H9 (cell line): ENCODE data around the gene EFHD2. TPM values are rescaled to one million over a fixed set of nuclear protein-coding genes. Genes with fewer than 3 reads are reported as not detected.

Source experiments
- DNase-seq: peaks from one replicate; pipeline ENCODE4 v3.0.0-alpha.2; 2017
- H2AFZ ChIP-seq: one replicate; pipeline ENCODE4 v1.6.1; 2013; ENCODE audit warnings: mild to moderate bottlenecking, low read length, control low read depth, moderate library complexity
- H2AK5ac ChIP-seq: 2 replicates; pipeline ENCODE4 v1.6.1; 2013; ENCODE audit warnings: low read length, control low read depth, mixed read lengths; ENCODE audit not compliant: insufficient read length
- H2BK120ac ChIP-seq: one replicate; pipeline ENCODE4 v1.6.1; 2013; ENCODE audit warnings: low read depth, mild to moderate bottlenecking, low read length, control low read depth, inconsistent platforms; ENCODE audit not compliant: poor library complexity, severe bottlenecking
- H2BK12ac ChIP-seq: 2 replicates; pipeline ENCODE4 v1.6.1; 2013; ENCODE audit warnings: low read length, control low read depth, mixed read lengths, low read depth; ENCODE audit not compliant: insufficient read length
- H2BK15ac ChIP-seq: 2 replicates; pipeline ENCODE4 v1.6.1; 2013; ENCODE audit warnings: low read depth, low read length, control low read depth
- H2BK20ac ChIP-seq: one replicate; pipeline ENCODE4 v1.6.1; 2013; ENCODE audit warnings: low read depth, mild to moderate bottlenecking, low read length, control low read depth, inconsistent platforms; ENCODE audit not compliant: poor library complexity, severe bottlenecking
- H2BK5ac ChIP-seq: 2 replicates; pipeline ENCODE4 v1.6.1; 2013; ENCODE audit warnings: low read length, control low read depth, mixed read lengths; ENCODE audit not compliant: insufficient read length
- H3K14ac ChIP-seq: 2 replicates; pipeline ENCODE4 v1.6.1; 2013; ENCODE audit warnings: low read length, control low read depth; ENCODE audit not compliant: insufficient read depth
- H3K18ac ChIP-seq: 2 replicates; pipeline ENCODE4 v1.6.1; 2013; ENCODE audit warnings: low read depth, mild to moderate bottlenecking, mixed read lengths, low read length, control low read depth; ENCODE audit not compliant: insufficient read length
- H3K23ac ChIP-seq: 2 replicates; pipeline ENCODE4 v1.6.1; 2013; ENCODE audit warnings: low read length, control low read depth, mixed read lengths, low read depth; ENCODE audit not compliant: insufficient read length
- H3K23me2 ChIP-seq: 2 replicates; pipeline ENCODE4 v1.6.1; 2013; ENCODE audit warnings: low read depth, mild to moderate bottlenecking, mixed read lengths, low read length, control low read depth; ENCODE audit not compliant: insufficient read length, poor library complexity, severe bottlenecking
- H3K27ac ChIP-seq: 2 replicates; pipeline ENCODE4 v1.5.1; 2013; ENCODE audit warnings: low read length, control low read depth, mixed read lengths, low read depth; ENCODE audit not compliant: insufficient read length
- H3K27me3 ChIP-seq: 2 replicates; pipeline ENCODE4 v1.6.1; 2013; ENCODE audit warnings: low read length, control low read depth, inconsistent platforms; ENCODE audit not compliant: insufficient read depth
- H3K4ac ChIP-seq: 2 replicates; pipeline ENCODE4 v1.6.1; 2013; ENCODE audit warnings: low read depth, mild to moderate bottlenecking, control low read depth, inconsistent platforms, low read length, moderate library complexity
- H3K4me1 ChIP-seq: 2 replicates; pipeline ENCODE4 v1.6.1; 2013; ENCODE audit warnings: low read length, control low read depth, inconsistent platforms; ENCODE audit not compliant: insufficient read depth
- H3K4me2 ChIP-seq: 2 replicates; pipeline ENCODE4 v1.6.1; 2013; ENCODE audit warnings: low read length, control low read depth, mixed read lengths; ENCODE audit not compliant: insufficient read length, insufficient read depth
- H3K56ac ChIP-seq: 2 replicates; pipeline ENCODE4 v1.6.1; 2013; ENCODE audit warnings: low read depth, mild to moderate bottlenecking, mixed read lengths, low read length, control low read depth; ENCODE audit not compliant: insufficient read length
- H3K79me1 ChIP-seq: 2 replicates; pipeline ENCODE4 v1.6.1; 2013; ENCODE audit warnings: low read depth, mild to moderate bottlenecking, moderate library complexity, low read length, control low read depth, inconsistent platforms; ENCODE audit not compliant: insufficient read depth, poor library complexity, severe bottlenecking
- H3K79me2 ChIP-seq: 2 replicates; pipeline ENCODE4 v1.6.1; 2013; ENCODE audit warnings: low read length, control low read depth, inconsistent platforms; ENCODE audit not compliant: insufficient read depth
- H3K9ac ChIP-seq: 2 replicates; pipeline ENCODE4 v1.6.1; 2013; ENCODE audit warnings: low read length, control low read depth, mixed read lengths; ENCODE audit not compliant: insufficient read length; ENCODE audit errors: extremely low read depth
- H3K9me3 ChIP-seq: one replicate; pipeline ENCODE4 v1.6.1; 2013; ENCODE audit warnings: low read depth, low read length, inconsistent platforms; ENCODE audit not compliant: control insufficient read depth
- H3T11ph ChIP-seq: one replicate; pipeline ENCODE4 v1.6.1; 2013; ENCODE audit warnings: mild to moderate bottlenecking, low read length, control low read depth, inconsistent platforms
- H4K20me1 ChIP-seq: one replicate; pipeline ENCODE4 v1.6.1; 2013; ENCODE audit not compliant: control insufficient read depth, insufficient read length, insufficient read depth
- H4K5ac ChIP-seq: 2 replicates; pipeline ENCODE4 v1.6.1; 2013; ENCODE audit warnings: low read depth, mild to moderate bottlenecking, mixed read lengths, low read length, control low read depth; ENCODE audit not compliant: insufficient read length
- H4K8ac ChIP-seq: replicated peaks from 2 replicates; pipeline ENCODE4 v1.6.1; 2013; ENCODE audit warnings: low read length, control low read depth, mixed read lengths, low read depth; ENCODE audit not compliant: insufficient read length
- H4K91ac ChIP-seq: 2 replicates; pipeline ENCODE4 v1.6.1; 2013; ENCODE audit warnings: low read depth, mild to moderate bottlenecking, moderate library complexity, mixed read lengths, low read length, control low read depth; ENCODE audit not compliant: insufficient read length
- H3K27ac Mint-ChIP-seq, 3 experiments: 2 replicates in 2 of 3; 3 replicates in 1 of 3; pipeline ENCODE4 v1.8.0; 2020 to 2021; ENCODE audit warnings: mixed read lengths in 3 of 3, mild to moderate bottlenecking in 1 of 3, moderate library complexity in 1 of 3
- H3K27me3 Mint-ChIP-seq: 2 replicates; pipeline ENCODE4 v1.8.0; 2021; ENCODE audit warnings: low read depth, mild to moderate bottlenecking, moderate library complexity, mixed read lengths
- H3K36me3 Mint-ChIP-seq, 3 experiments: 2 replicates in 2 of 3; 3 replicates in 1 of 3; pipeline ENCODE4 v1.8.0; 2020 to 2021; ENCODE audit warnings: low read depth in 3 of 3, mixed read lengths in 3 of 3; ENCODE audit not compliant: insufficient read depth in 1 of 3
- H3K4me1 Mint-ChIP-seq, 2 experiments: 2 replicates each; pipeline ENCODE4 v1.8.0; 2020; ENCODE audit warnings: mixed read lengths in 2 of 2
- H3K4me3 Mint-ChIP-seq, 2 experiments: 2 replicates in 1 of 2; 3 replicates in 1 of 2; pipeline ENCODE4 v1.8.0; 2020 to 2021; ENCODE audit warnings: mild to moderate bottlenecking in 2 of 2, mixed read lengths in 2 of 2, moderate library complexity in 1 of 2
- H3K9me3 Mint-ChIP-seq, 2 experiments: 2 replicates in 1 of 2; 3 replicates in 1 of 2; pipeline ENCODE4 v1.8.0; 2020; ENCODE audit warnings: mild to moderate bottlenecking in 2 of 2, mixed read lengths in 2 of 2, moderate library complexity in 1 of 2
- CTCF ChIP-seq: fragments of 200-600 bp; sonication (generic); conservative IDR thresholded peaks from 3 replicates; pipeline ENCODE4 v1.8.0; 2021; ENCODE audit warnings: antibody characterized with exemption, mild to moderate bottlenecking
- WGBS: extraction: QIAGEN DNeasy Blood & Tissue Kit; methylation state at CpG from one replicate; pipeline ENCODE4 v1.1.7; 2013; ENCODE audit warnings: missing lambda C conversion rate, low lambda C conversion rate, mixed read lengths; ENCODE audit not compliant: insufficient read length; ENCODE audit errors: extremely low coverage; 5-methylcytosine and 5-hydroxymethylcytosine counted together
- total RNA-seq: library from RNA; stranded (reverse); gene quantifications from 2 replicates; pipeline ENCODE4 v1.2.1, GENCODE V29; 2021

The EFHD2 gene
- total RNA-seq, 1 experiment from 2014 or later = 16.5 TPM

- Histone ChIP-seq H2BK15ac (no peak overlapping the region), H3K4me2 (no peak overlapping the region), H3K79me2 (no peaks in the 10 kb centered on the region), H3K79me1 (no peaks in the 10 kb centered on the region), H2BK20ac (no peak overlapping the region), H2BK5ac (no peak overlapping the region), H2AFZ (no peak overlapping the region), H3K18ac (no peak overlapping the region), H3K4ac (no peak overlapping the region), H3K9me3 (no peaks in the 10 kb centered on the region), H4K8ac (no peak overlapping the region), H2AK5ac (no peak overlapping the region), H3K56ac (no peak overlapping the region), H3K23me2 (no peaks in the 10 kb centered on the region), H3K14ac (no peak overlapping the region), H3K27ac (no peak overlapping the region), H3K9ac (no peak overlapping the region), H3K27me3 (no peaks in the 10 kb centered on the region), H4K5ac (no peak overlapping the region), H2BK120ac (no peak overlapping the region), H4K20me1 (no peaks in the 10 kb centered on the region), H3K4me1 (no peaks in the 10 kb centered on the region), H4K91ac (no peak overlapping the region), H3K23ac (no peak overlapping the region), H2BK12ac (no peak overlapping the region), H3T11ph (no peak overlapping the region)
- no peak for DNase-seq
- no peak for TF ChIP-seq CTCF
- Mint-ChIP-seq H3K36me3 (no peaks in the 10 kb centered on the region), H3K27me3 (peaks cover 6% of the 10 kb centered on the region), H3K4me1 (peaks cover 0 to 9% of the 10 kb centered on the region in 2 experiments; a peak in 2 of 4 replicates), H3K9me3 (no peaks in the 10 kb centered on the region), H3K4me3 (no peak overlapping the region), H3K27ac (no peak overlapping the region)
- WGBS = no CpG with 5 or more reads among the region's 16 CpGs
Observed at GRCh38 chr1:15370781-15371520, 38.7 kb upstream of the EFHD2 start.
